HPDE6-E6E7 (cell line): ENCODE measurements around the gene SRL.
"Not testable (repeated sequence)": the region's sequence is repeated elsewhere in the genome, so short reads cannot be mapped to it uniquely, and the experiment has no call there.

ENCODE experiments used
- DNase-seq: peaks from one replicate; pipeline ENCODE4 v3.0.0; 2011; ENCODE audit warnings: missing footprints; ENCODE audit errors: extremely low spot score

The SRL gene

DNA sequence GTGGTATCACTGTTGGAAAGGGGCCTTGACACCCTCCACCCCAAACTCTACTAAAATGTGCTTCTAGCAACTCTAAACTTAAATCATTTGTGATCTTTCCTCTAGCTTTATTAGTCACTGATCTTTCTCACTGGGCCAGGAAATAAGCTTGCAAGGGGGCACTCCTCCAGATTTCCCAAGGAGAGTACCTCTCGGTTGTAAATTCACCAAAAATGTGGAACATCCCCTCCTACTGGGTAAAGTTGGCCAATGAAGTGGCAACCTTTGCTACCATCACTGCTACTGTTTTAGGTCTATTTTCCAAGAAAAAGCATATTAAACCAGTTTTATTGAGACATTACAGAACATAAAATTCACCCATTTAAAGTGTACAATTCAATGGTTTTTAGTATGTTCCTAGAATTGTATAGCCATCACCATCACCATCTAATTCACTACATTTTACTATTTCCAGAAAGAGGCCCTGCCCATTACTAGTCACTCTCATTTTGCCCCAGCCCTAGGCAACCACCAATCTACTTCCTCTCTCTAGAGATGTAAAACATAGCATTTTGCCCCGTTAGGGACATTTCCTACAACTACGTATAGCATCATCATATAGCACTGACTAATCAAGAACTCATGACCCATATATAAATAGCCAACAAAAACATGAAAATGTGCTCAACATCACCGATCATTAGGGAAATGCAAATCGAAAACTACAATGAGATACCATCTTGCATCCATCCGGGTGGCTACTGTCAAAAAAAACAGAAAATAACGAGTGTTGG lies 81.0 kb downstream of the SRL start:
- no peak for DNase-seq

DNA sequence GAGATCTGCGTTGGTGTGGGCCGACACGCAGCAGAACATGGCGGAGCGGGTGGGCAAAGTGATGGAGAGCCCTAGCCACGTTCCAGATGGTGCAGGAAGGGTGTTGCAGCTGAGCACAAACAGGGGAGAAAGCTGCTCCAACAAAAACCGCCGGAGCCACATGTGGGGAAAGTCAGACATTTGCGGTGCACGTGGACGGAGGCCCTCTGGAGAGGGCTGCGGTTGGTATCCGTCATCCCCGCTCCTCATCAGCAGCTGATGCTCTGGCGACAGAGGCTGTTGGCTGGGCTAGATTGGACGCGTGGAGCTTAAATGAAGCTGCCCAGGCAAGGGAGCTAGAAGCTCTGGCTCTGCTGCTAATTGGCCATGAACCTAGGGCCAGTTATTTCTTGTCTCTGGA lies 82.2 kb downstream of the SRL start:
- DNase-seq, result no peak

DNA sequence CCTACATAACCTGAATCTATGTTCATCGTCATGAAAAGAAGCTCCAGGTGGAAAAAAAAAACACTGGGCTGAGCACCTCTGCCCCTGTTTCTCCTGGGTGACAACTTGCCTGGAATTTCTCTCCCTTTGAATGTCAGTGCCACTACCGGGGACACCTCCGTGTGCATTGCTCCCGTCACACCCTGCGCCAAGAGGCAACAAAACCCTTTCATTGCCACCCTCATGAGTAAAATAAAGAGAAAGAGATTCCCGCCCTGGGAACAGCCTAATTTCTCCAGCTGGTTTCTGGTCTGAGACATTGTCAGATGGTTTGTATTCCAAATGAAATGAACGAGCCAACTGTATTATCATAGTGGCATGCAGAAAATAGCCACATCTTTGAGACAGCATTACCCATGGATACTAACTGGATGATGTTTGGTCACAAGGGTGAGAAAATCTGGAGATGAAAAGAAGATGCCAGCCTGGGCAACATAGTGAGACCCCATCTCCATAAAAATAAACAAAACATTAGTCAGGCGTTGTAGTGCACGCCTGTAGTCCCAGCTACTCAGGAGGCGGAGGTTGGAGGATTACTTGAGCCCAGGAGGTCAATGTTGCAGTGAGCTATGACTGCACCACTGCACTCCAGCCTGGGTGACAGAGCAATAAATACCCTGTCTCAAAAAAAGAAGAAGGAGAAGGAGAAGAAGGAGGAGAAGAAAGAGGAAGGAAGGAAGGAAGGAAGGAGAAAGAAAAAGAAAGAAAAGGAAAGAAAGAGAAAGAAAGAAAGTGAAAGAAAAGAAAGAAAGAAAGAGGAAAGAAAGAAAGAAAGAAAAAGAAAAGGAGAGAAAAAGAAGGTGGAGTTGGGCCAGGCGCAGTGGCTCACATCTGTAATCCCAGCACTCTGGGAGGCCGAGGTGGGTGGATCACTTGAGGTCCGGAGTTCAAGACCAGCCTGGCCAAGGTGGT lies 83.5 kb downstream of the SRL start:
- no peak for DNase-seq

DNA sequence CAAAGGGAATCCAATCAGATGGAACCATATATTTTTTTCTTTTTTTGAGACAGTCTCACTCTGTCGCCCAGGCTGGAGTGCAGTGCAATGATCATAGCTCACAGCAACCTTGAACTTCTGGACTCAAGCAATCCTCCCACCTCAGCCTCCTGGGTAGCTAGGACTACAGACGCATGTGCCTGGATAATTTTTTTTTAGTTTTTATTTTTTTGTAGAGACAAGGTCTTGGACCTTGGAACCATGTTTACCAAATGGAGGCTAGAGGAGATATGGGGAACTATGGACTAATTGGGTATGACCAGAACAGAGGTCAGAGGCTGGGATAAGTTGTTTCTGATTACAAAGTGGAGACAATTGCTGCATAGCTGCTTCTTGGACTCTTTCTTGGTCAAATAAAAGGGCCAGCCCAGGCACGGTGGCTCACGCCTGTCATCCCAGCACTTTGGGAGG lies 84.5 kb downstream of the SRL start:
- DNase-seq, result no peak

DNA sequence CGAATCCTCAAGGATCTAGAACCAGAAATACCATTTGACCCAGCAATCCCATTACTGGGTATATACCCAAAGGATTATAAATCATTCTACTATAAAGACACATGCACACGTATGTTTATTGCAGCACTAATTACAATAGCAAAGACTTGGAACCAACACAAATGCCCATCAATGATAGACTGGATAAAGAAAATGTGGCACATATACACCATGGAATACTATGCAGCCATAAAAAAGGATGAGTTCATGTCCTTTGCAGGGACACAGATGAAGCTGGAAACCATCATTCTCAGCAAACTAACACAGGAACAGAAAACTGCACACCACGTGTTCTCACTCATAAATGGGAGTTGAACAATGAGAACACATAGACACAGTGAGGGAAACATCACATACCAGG lies 85.4 kb downstream of the SRL start:
- DNase-seq, result not testable (repeated sequence)

DNA sequence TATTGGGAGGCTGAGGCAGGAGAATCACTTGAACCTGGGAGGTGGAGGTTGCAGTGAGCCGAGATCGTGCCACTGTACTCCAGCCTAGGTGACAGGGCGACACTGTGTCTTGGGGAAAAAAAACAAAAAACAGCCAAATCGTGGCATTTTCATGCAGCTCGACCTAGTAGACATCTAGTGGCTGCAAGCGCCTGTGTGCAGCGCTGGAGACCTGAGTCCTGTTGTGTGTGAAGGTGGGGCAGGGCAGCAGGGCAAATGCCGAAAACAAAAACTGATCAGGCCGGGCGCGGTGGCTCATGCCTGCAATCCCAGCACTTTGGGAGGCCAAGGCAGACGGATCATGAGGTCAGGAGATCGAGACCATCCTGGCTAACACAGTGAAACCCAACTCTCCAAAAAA lies 88.5 kb downstream of the SRL start:
- DNase-seq, result not testable (repeated sequence)

DNA sequence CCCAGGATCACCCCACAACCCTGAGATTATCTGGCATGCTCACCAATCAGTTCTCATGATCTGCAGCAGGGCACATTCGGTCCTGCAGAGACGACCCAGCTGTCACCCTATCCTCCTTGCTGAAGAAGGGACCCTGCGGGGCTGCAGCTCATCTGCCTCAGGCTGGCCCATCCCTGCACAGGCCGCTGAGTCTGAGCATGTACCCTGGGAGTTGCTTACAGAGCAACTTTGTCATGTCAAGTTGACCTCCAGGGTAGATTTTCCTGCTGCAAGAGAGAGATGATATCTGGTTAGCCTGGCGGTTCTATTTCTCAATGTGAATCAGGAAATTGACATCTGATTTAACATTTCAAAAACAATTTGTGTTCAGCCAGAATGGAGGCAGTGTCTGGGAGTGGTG lies 89.6 kb downstream of the SRL start:
- no peak for DNase-seq

DNA sequence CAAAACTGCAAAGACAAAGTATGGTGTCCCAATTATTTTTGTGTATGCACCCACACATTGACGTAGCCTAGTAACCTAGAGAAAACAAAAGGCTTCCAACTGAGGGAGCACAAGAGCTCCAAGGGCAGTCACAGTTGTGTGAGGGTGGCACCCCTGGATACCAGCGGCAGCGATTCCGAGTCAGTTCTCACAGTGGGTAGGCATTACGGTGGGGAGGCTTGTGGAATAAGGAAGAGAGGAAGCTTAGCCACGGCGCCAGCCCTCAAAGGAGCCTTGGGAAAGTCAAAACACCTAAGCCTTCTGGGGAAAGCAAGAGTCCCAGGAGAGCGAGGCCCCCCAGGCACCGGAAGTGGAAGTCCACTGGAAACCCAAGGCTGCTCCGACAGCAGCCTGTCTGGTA lies 94.6 kb downstream of the SRL start:
- DNase-seq, result no peak

DNA sequence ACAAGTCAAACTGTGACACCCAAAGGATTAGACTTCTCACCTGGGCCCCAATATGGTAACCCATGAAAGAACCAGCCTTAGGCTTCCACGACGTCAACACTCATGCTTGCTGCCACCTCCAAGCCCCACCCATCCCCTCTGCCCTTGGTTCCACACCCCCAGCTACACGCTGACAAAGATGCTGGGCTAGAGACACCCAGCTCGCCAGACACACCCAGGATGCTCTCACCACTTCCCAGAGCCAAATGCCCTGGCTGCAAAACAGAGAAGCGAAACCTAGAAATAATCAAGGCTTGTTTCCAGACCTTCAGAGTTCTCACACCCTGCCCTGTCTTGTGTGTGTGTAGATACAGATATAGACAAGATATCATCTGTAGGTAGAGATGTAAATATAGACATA lies 99.6 kb downstream of the SRL start:
- DNase-seq, result no peak

DNA sequence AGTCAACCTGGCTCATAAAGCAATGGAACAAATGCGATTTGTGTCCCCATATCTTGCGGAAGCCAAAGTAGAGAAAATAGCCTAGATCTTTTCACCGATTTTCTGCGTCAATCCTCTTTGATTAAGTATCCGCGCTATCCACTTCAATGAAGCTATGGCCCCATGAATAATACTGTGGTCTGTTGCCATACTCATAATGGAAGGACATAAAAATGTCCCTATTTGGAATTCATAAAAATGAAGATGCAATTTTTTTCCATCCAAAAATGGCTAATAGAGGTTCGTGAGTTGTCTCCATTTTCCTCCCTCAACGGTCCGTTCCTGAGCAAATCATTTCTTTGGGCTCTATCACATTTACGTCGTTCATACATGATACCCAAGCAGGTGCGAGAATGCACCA lies 100.3 kb downstream of the SRL start:
- DNase-seq, result no peak

DNA sequence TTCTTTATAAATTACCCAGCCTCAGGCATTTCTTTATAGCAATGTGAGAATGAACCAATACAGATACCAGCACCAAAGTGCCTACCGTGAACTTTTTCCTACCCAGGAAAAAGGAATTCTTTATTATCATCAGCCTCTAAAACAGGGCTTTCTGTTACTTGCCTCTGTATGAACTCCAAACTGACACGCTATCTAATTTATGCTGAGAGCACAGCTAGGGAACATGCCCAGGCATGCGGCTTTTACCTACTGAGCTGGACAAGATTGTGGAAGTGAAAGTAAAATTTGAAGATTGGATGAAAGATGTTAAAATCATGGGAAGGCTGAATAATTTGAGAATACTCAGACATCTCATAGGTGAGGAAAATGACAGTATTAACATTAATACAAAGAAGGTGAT lies 101.2 kb downstream of the SRL start:
- peak; percentile 89 for DNase-seq

DNA sequence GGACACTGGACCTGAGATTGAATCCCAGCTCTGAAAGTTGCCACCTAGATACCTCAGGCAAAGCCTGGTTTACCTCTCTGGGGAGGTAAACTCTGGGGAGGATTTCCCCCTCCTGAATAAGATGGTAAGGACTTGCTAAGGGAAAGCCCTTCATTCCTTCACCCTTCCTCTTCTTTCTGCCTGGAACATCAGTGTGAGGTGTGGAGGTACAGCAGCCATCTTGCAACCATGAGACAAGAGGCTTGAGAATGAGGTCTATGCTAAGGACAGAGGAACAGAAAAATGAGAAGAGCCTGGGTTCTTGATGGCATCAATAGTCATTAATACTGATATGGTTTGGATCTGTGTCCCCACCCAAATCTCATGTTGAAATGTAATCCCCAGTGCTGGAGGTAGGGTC lies 101.9 kb downstream of the SRL start:
- DNase-seq, result no peak
